KMS-11 (cell line): ENCODE measurements around the gene CDK4.

Experiments used
- H2AFZ ChIP-seq: fragments of 200-600 bp; sonication (generic); 2 replicates; pipeline ENCODE4 v1.6.1; 2016; ENCODE audit warnings: antibody characterized with exemption, mixed run types, low read depth
- H3K27ac ChIP-seq: fragments of 200-600 bp; sonication (generic); 2 replicates; pipeline ENCODE4 v1.6.1; 2016; ENCODE audit warnings: mild to moderate bottlenecking, mixed run types
- H3K27me3 ChIP-seq: fragments of 200-600 bp; sonication (generic); 2 replicates; pipeline ENCODE4 v1.6.1; 2017; ENCODE audit warnings: mild to moderate bottlenecking, low read depth, mixed run types, moderate library complexity; ENCODE audit not compliant: insufficient read depth
- H3K36me3 ChIP-seq: fragments of 200-600 bp; sonication (generic); 2 replicates; pipeline ENCODE4 v1.6.1; 2017; ENCODE audit warnings: mild to moderate bottlenecking, mixed run types; ENCODE audit not compliant: insufficient read depth
- H3K4me1 ChIP-seq: fragments of 200-600 bp; sonication (generic); 2 replicates; pipeline ENCODE4 v1.6.1; 2016; ENCODE audit warnings: mild to moderate bottlenecking, low read depth, mixed run types; ENCODE audit not compliant: poor library complexity, severe bottlenecking
- H3K4me2 ChIP-seq: fragments of 200-600 bp; sonication (generic); 2 replicates; pipeline ENCODE4 v1.7.0; 2016; ENCODE audit warnings: mild to moderate bottlenecking, mixed run types
- H3K4me3 ChIP-seq: fragments of 200-600 bp; sonication (generic); IDR thresholded peaks from 2 replicates; pipeline ENCODE4 v1.6.1; 2017; ENCODE audit warnings: low read depth, low read length, mixed read lengths; ENCODE audit not compliant: insufficient read depth
- H3K79me2 ChIP-seq: fragments of 200-600 bp; sonication (generic); 2 replicates; pipeline ENCODE4 v1.6.1; 2016; ENCODE audit warnings: low read depth, mixed run types; ENCODE audit not compliant: insufficient read depth
- H3K9ac ChIP-seq: fragments of 200-600 bp; sonication (generic); 2 replicates; pipeline ENCODE4 v1.6.1; 2016; ENCODE audit warnings: mild to moderate bottlenecking, mixed run types
- H4K20me1 ChIP-seq: fragments of 200-600 bp; sonication (generic); 2 replicates; pipeline ENCODE4 v1.6.1; 2016; ENCODE audit warnings: mild to moderate bottlenecking, mixed run types; ENCODE audit not compliant: insufficient read depth
- TF ChIP-seq, protein P1 (sequence below): fragments of 200-600 bp; sonication (generic); conservative IDR thresholded peaks from 2 replicates; pipeline ENCODE4 v1.6.1; 2017; ENCODE audit warnings: low read depth, mild to moderate bottlenecking, antibody characterized with exemption, low read length, moderate library complexity, mixed read lengths

CDK4 gene

DNA sequence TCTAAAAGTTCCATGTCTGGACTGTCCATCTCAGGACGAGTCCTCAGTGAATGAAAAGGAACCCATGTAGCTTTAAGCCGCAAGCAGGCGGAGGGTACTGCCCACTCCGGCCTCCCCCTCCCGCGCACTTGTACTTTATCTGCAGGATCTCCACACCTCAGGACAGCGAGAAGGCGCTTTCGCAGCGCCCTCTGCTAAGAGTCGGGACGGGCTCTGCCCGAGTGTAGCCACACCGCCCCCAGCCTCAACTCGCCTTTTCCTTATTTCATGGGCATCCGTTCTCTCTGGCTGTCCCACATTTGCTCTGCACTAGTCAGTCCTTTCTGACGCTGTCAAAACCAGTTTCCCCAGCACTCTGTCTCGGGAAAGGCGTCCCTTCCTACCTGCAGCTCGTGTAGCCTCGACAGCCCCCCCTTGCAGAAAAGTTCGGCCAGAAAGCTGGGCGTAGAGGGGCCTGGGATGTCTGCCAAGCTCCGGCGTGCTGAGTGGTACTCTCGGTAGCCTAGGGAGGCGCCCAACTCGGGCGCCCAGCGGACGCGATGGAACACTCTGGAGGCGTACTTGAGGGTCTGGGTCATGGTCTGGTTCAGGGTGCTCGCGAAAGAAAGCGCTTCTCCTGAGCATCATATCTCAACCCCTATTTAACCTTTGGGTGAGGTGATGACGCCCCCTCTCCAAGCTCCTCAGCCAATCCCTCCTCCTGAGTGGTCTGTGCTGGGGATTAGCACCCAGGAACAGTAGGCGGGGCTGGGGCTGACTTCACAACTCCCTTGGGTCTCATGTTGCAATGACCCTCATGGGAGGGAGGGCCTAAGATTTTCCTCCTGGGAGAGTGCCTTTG is 14.6 kb upstream of the CDK4 start, which contains the start of gene CYP27B1:
TSS of gene CYP27B1 (minus strand) at position 615 of the 841 bp plus-strand sequence. CDS start at position 578, 37 bp downstream.
- Histone ChIP-seq H3K27me3 (peaks cover 18% of the 10 kb centered on the region), H4K20me1 (no peaks in the 10 kb centered on the region), H2AFZ (no peak within 1 kb of the TSS), H3K4me1 (peaks cover 18% of the 10 kb centered on the region), H3K9ac (no peak within 1 kb of the TSS), H3K36me3 (no peaks in the 10 kb centered on the region; the same call in 1 of the 2 replicates), H3K27ac (no peak within 1 kb of the TSS), H3K4me2 (no peak within 1 kb of the TSS; the same call in 1 of the 2 replicates), H3K79me2 (peaks cover 9% of the 10 kb centered on the region; the same call in 1 of the 2 replicates), H3K4me3 (no peak within 1 kb of the TSS)
- TF ChIP-seq, protein P1, sequence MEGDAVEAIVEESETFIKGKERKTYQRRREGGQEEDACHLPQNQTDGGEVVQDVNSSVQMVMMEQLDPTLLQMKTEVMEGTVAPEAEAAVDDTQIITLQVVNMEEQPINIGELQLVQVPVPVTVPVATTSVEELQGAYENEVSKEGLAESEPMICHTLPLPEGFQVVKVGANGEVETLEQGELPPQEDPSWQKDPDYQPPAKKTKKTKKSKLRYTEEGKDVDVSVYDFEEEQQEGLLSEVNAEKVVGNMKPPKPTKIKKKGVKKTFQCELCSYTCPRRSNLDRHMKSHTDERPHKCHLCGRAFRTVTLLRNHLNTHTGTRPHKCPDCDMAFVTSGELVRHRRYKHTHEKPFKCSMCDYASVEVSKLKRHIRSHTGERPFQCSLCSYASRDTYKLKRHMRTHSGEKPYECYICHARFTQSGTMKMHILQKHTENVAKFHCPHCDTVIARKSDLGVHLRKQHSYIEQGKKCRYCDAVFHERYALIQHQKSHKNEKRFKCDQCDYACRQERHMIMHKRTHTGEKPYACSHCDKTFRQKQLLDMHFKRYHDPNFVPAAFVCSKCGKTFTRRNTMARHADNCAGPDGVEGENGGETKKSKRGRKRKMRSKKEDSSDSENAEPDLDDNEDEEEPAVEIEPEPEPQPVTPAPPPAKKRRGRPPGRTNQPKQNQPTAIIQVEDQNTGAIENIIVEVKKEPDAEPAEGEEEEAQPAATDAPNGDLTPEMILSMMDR, result no peak

DNA sequence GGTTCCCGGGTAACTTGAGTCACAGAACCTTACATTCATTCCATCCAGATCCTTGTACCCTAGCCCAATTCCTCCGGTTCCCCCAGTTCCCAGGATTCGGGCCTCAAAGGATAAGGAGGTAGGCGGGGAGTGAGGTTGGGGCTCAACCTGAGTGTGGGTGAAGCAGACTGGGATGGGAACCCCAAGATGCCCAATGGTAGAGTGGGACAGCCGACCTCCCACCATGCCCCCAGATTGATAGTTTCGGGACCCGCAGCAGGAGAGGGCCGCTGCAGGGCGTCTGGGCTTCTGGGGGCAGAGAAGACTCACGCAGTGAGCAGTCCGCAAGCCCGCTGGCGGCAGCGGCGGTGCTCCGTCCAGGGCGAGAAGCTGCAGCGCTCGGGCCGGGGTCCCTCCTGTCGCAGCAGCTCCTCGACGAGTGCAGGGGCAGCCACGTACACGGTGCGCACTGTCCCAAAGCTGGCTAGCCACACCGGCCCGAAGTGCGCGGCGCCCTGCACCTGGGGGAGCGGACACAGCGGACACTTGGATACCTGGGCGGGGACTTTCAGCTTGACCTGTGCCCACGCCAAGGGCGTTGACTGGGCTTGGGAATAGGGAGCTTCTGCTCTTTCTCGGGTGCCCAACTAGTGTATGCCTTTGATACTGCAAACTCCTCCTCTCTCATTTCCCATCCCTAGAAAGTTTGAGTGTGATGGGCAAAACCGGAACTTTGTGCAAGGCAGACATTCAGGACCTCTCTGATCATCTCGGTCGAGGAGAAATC is 13.8 kb upstream of the CDK4 start:
- peak overlapping the region; percentile 73 for H3K4me2 ChIP-seq
- peaks cover 13% of the 10 kb centered on the region for H3K4me1 ChIP-seq
- no peak overlapping the region for H3K4me3 ChIP-seq
- no peaks in the 10 kb centered on the region for H4K20me1 ChIP-seq
- H3K79me2 ChIP-seq, result peaks cover 6% of the 10 kb centered on the region; the same call in 1 of the 2 replicates
- TF ChIP-seq, protein P1, result no peak
- no peaks in the 10 kb centered on the region; the same call in 1 of the 2 replicates for H3K36me3 ChIP-seq
- H3K27me3 ChIP-seq, result peaks cover 18% of the 10 kb centered on the region
- no peak overlapping the region for H3K27ac ChIP-seq
- H2AFZ ChIP-seq, result peak overlapping the region; percentile 83
- H3K9ac ChIP-seq, result peak overlapping the region; percentile 55; the same call in 1 of the 2 replicates

DNA sequence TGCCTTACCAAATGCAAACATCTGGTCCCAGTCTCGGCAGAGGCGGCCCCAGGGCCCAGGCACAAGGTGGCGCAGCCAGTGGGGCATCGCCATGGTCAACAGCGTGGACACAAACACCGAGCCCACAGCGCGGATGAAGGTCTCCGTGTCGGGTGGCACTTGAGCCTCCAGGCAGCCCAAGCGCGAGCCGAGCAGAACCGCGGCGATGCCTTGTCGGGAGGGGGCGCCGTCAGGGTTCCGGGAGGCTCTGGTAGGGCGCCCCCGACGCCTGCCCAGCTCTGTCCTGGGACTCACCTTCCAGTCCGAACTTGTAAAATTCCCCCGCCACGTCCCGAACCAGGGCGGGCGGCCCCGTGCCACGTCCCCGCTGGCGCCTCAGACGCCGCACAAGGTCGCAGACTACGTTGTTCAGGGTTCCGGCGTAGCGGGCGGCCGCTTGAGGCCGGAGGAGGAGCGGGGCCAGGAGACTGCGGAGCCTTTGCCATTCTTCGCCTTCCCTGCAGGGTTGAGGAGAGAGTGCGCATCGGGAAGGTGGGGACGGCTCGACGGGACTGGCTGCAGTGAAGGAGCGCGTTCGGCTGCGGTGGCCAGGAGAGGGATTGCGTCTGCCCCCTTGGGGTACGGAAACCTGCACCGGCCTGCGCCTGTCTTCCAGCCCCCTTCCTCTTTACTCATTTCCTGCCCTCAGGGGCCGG is 13.0 kb upstream of the CDK4 start:
- Histone ChIP-seq H2AFZ (peak overlapping the region; percentile 83), H3K4me1 (peaks cover 6% of the 10 kb centered on the region), H3K36me3 (no peaks in the 10 kb centered on the region), H3K79me2 (no peaks in the 10 kb centered on the region), H3K27ac (0 out of 2 replicates have a peak overlapping the region, but pooled peaks have one; percentile 4), H3K9ac (peak overlapping the region; percentile 55), H3K27me3 (peaks cover 18% of the 10 kb centered on the region), H3K4me2 (peak overlapping the region; percentile 73), H4K20me1 (no peaks in the 10 kb centered on the region), H3K4me3 (no peak overlapping the region)
- TF ChIP-seq, protein P1, result peak; percentile 59

DNA sequence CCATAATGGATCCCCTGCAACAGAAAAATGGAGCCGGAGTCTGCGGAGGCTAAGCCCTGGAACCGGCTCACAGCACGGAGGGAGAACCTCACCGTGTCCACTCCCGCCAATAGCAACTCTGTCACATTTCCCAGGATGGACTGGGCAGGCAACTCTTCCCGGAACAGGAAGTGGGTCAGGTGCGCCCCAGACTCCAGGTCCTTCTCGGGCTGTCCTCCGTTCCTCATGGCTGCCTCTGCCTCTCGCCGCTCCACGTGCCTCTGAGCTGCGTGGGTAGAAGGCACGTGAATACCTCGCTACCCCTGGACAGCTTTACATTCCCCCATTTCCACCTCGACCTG is 12.5 kb upstream of the CDK4 start:
- TF ChIP-seq, protein P1, result no peak
- H2AFZ ChIP-seq, result peak overlapping the region; percentile 83
- H4K20me1 ChIP-seq, result no peaks in the 10 kb centered on the region
- no peaks in the 10 kb centered on the region for H3K79me2 ChIP-seq
- no peak overlapping the region for H3K27ac ChIP-seq
- no peaks in the 10 kb centered on the region for H3K36me3 ChIP-seq
- peaks cover 6% of the 10 kb centered on the region for H3K4me1 ChIP-seq
- H3K4me2 ChIP-seq, result peak overlapping the region; percentile 73
- peak overlapping the region; percentile 55 for H3K9ac ChIP-seq
- peaks cover 18% of the 10 kb centered on the region for H3K27me3 ChIP-seq
- H3K4me3 ChIP-seq, result no peak overlapping the region
